MM.1S (cell line): Measurements from ENCODE around the gene MYO5C.

ENCODE experiments used
- EZH2 ChIP-seq: fragments of 300-600 bp; sonication (generic); optimal IDR thresholded peaks from 2 replicates; pipeline ENCODE3; 2017; ENCODE audit warnings: low read depth, mild to moderate bottlenecking, antibody characterized with exemption, low read length, mixed read lengths
- TF ChIP-seq, protein P1 (sequence below): fragments of 300-600 bp; sonication (generic); IDR thresholded peaks from 2 replicates; pipeline ENCODE4 v1.5.1; 2016; ENCODE audit warnings: antibody characterized with exemption, low read length, mixed read lengths

GRCh38 chr15:52186651-52187486 is 108.7 kb downstream of the MYO5C start:
- no peak for TF ChIP-seq EZH2
- TF ChIP-seq, protein P1, sequence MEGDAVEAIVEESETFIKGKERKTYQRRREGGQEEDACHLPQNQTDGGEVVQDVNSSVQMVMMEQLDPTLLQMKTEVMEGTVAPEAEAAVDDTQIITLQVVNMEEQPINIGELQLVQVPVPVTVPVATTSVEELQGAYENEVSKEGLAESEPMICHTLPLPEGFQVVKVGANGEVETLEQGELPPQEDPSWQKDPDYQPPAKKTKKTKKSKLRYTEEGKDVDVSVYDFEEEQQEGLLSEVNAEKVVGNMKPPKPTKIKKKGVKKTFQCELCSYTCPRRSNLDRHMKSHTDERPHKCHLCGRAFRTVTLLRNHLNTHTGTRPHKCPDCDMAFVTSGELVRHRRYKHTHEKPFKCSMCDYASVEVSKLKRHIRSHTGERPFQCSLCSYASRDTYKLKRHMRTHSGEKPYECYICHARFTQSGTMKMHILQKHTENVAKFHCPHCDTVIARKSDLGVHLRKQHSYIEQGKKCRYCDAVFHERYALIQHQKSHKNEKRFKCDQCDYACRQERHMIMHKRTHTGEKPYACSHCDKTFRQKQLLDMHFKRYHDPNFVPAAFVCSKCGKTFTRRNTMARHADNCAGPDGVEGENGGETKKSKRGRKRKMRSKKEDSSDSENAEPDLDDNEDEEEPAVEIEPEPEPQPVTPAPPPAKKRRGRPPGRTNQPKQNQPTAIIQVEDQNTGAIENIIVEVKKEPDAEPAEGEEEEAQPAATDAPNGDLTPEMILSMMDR: no peak
